Lower leg skin (tissue), 4 donors: Measurements from ENCODE around the gene GNAZ. TPM values are rescaled to one million over a fixed set of nuclear protein-coding genes. Genes with fewer than 3 reads are reported as not detected.

ENCODE experiments used
- DNase-seq, 2 donors: peaks; one replicate each; pipeline ENCODE4 v3.0.0-alpha.2; 2019; ENCODE audit warnings: low spot score in 2 of 2
- H3K4me3 ChIP-seq: fragments of 200-600 bp; sonication (generic); 2 replicates; pipeline ENCODE4 v1.5.1; 2017; ENCODE audit warnings: mild to moderate bottlenecking, low read depth; ENCODE audit not compliant: poor library complexity, severe bottlenecking
- CTCF ChIP-seq, 3 donors: fragments of 450-650 bp; IDR thresholded peaks; one replicate each; pipeline ENCODE4 v1.5.1; 2016; ENCODE audit warnings: antibody characterized with exemption in 3 of 3, mild to moderate bottlenecking in 3 of 3, moderate library complexity in 2 of 3
- POLR2A ChIP-seq, 2 donors: fragments of 450-650 bp; IDR thresholded peaks; one replicate each; pipeline ENCODE4 v1.6.1; 2016 to 2017; ENCODE audit warnings: antibody characterized with exemption in 2 of 2, mild to moderate bottlenecking in 1 of 2, moderate library complexity in 1 of 2
- WGBS, 2 donors: methylation state at CpG; one replicate each; pipeline ENCODE4 v1.1.5; 2018; 5-methylcytosine and 5-hydroxymethylcytosine counted together
- intact Hi-C: fragments of 100-400 bp; cut with DNase I; formaldehyde crosslinking; loops from one replicate; pipeline ENCODE4 v1.15.0; 2023; ENCODE audit warnings: low total_unique reads
- total RNA-seq, 4 donors: library from RNA; depleted of rRNA; stranded (reverse); fragments of >200 nt; gene quantifications; one replicate each; pipeline ENCODE4 v1.1.0, GENCODE V29; 2016

GNAZ gene
- total RNA-seq, 4 donors from 2014 or later = 1.5 to 3.6 (median 2.0) TPM

GRCh38 chr22:23053051-23053707 lies 17.1 kb upstream of the GNAZ start:
- H3K4me3 ChIP-seq = no peak overlapping the region
- no peak for TF ChIP-seq CTCF (IDR thresholded peaks at IDR 0.05)
- TF ChIP-seq POLR2A (IDR thresholded peaks at IDR 0.05) = no peak
- peak in 1 of 2 donors; percentile 48 for DNase-seq
- 43 to 46% methylated on average over 5 of the region's 5 CpGs for WGBS, 2 donors
- intact Hi-C loops = no loop called here

GRCh38 chr22:23053912-23054530 lies 16.3 kb upstream of the GNAZ start:
- TF ChIP-seq CTCF (IDR thresholded peaks at IDR 0.05) = no peak
- no peak for TF ChIP-seq POLR2A (IDR thresholded peaks at IDR 0.05)
- DNase-seq = peak in 1 of 2 donors; percentile 76
- no peak overlapping the region for H3K4me3 ChIP-seq
- intact Hi-C loops = no loop called here
- WGBS, 2 donors = 90 to 91% methylated on average over 8 of the region's 8 CpGs

- TF ChIP-seq POLR2A (IDR thresholded peaks at IDR 0.05) (no peak), CTCF (IDR thresholded peaks at IDR 0.05) (no peak)
- WGBS, 2 donors = 73% methylated on average over 5 of the region's 5 CpGs
- intact Hi-C loops = no loop called here
- no peak for DNase-seq
- H3K4me3 ChIP-seq = no peak overlapping the region
Measured at GRCh38 chr22:23054531-23055257, 15.6 kb upstream of the GNAZ start.

GRCh38 chr22:23055449-23056179 lies 14.7 kb upstream of the GNAZ start:
- TF ChIP-seq CTCF (IDR thresholded peaks at IDR 0.05) (no peak), POLR2A (IDR thresholded peaks at IDR 0.05) (no peak)
- DNase-seq = peak in 1 of 2 donors; percentile 48
- H3K4me3 ChIP-seq = no peak overlapping the region
- intact Hi-C loops = no loop called here
- WGBS, 2 donors = 79 to 85% methylated on average over 7 of the region's 7 CpGs

GRCh38 chr22:23057331-23057730 lies 13.0 kb upstream of the GNAZ start:
- WGBS, 2 donors = 0% methylated on average over 1 of the region's 1 CpG
- DNase-seq = peak in 1 of 2 donors; percentile 50
- no peak for TF ChIP-seq CTCF (IDR thresholded peaks at IDR 0.05)

More at GRCh38 chr22:23057331-23057730, 13.0 kb upstream of the GNAZ start:
- intact Hi-C loops = no loop called here
- H3K4me3 ChIP-seq = no peak overlapping the region
